K562 (cell line): ENCODE data around the gene MRPL19. TPM values are rescaled to one million over a fixed set of nuclear protein-coding genes. Genes with fewer than 3 reads are reported as not detected.
A peak's percentile ranks its signal among the peaks of the same experiment; 100 is the strongest.

Experiments used
- ATAC-seq: fragments of 200-7000 bp; cut with Tn5 transposase; 3 replicates; pipeline ENCODE4 v1.9.1; 2020; ENCODE audit warnings: moderate library complexity
- BruUV-seq: library from RNA; stranded (reverse); fragments of 400-500 nt; replicated peaks from 2 replicates; lab custom pipeline; 2021; lab: Mats Ljungman, UMichigan
- CTCF ChIA-PET: fragments of 300-600 bp; formaldehyde crosslinking; extraction: SDS; loops from one replicate; lab custom pipeline; 2021; ENCODE audit warnings: low intra/inter-chr PET ratio; lab: Yijun Ruan, JAX
- POLR2A ChIA-PET: fragments of 300-600, 350-650 bp; sonication (Branson Sonifier 250); formaldehyde crosslinking; extraction: SDS; loops from one replicate; lab custom pipeline; 2021; ENCODE audit warnings: antibody characterized with exemption, inconsistent platforms; lab: Yijun Ruan, JAX
- DNase-seq, 4 experiments: peaks; one replicate each; pipeline versions ENCODE4 v3.0.0 to v3.0.0-alpha.2; 2011 to 2018; ENCODE audit warnings: low spot score in 3 of 4, mixed read lengths in 3 of 4; ENCODE audit errors: extremely low read depth in 1 of 4
- FAIRE-seq: peaks from 2 replicates; lab custom pipeline; 2011; peaks lifted over from hg19 to GRCh38; lab: Jason Lieb, UNC
- H2AFZ ChIP-seq: 2 replicates; pipeline ENCODE4 v1.6.0; 2011; ENCODE audit warnings: low read depth, low read length, control low read depth, inconsistent platforms
- H3K27ac ChIP-seq: fragments of 200-600 bp; 3 replicates; pipeline ENCODE4 v1.8.0; 2011; ENCODE audit warnings: low read depth, mild to moderate bottlenecking, control low read depth, inconsistent platforms, low read length, moderate library complexity, mixed read lengths; ENCODE audit errors: extremely low read depth
- H3K27me3 ChIP-seq, 2 experiments: fragments of 300-600 bp in 1 of 2; 2 replicates in 1 of 2; 3 replicates in 1 of 2; pipeline versions ENCODE4 v1.6.0 to v1.8.0; 2011; ENCODE audit warnings: inconsistent platforms in 2 of 2, low read length in 2 of 2, mild to moderate bottlenecking in 1 of 2, mixed read lengths in 1 of 2, moderate library complexity in 1 of 2; ENCODE audit not compliant: control insufficient read depth in 2 of 2, insufficient read depth in 2 of 2
- H3K36me3 ChIP-seq: fragments of 300-600 bp; 3 replicates; pipeline ENCODE4 v1.8.0; 2011; ENCODE audit warnings: mild to moderate bottlenecking, low read length, inconsistent platforms; ENCODE audit not compliant: control insufficient read depth, insufficient read depth
- H3K4me1 ChIP-seq, 2 experiments: fragments of 200-600 bp in 1 of 2; replicated peaks in 1 of 2; 2 replicates in 1 of 2; 3 replicates in 1 of 2; pipeline versions ENCODE4 v1.5.1 to v1.8.0; 2011; ENCODE audit warnings: inconsistent platforms in 2 of 2, low read length in 2 of 2, mild to moderate bottlenecking in 1 of 2, mixed read lengths in 1 of 2, moderate library complexity in 1 of 2; ENCODE audit not compliant: control insufficient read depth in 2 of 2, insufficient read depth in 2 of 2
- H3K4me2 ChIP-seq: 2 replicates; pipeline ENCODE4 v1.6.1; 2011; ENCODE audit warnings: low read length, control low read depth, inconsistent platforms, mixed read lengths; ENCODE audit not compliant: insufficient read depth
- H3K4me3 ChIP-seq: fragments of 200-600 bp; sonication (generic), shearing (Covaris generic); 2 replicates; pipeline ENCODE4 v1.5.1; 2016; ENCODE audit warnings: control low read depth, inconsistent platforms
- H3K79me2 ChIP-seq: fragments of 200-600 bp; 3 replicates; pipeline ENCODE4 v1.8.0; 2011; ENCODE audit warnings: low read length, inconsistent platforms; ENCODE audit not compliant: control insufficient read depth, insufficient read depth
- H3K9ac ChIP-seq, 2 experiments: 2 replicates each; pipeline versions ENCODE4 v1.6.0 to v1.6.1; 2011; ENCODE audit warnings: low read depth in 2 of 2, low read length in 2 of 2, control low read depth in 1 of 2, inconsistent platforms in 1 of 2, mild to moderate bottlenecking in 1 of 2, mixed read lengths in 1 of 2; ENCODE audit not compliant: insufficient read depth in 1 of 2
- H3K9me1 ChIP-seq: one replicate; pipeline ENCODE4 v1.6.0; 2011; ENCODE audit warnings: inconsistent platforms, mild to moderate bottlenecking, low read length, moderate library complexity; ENCODE audit not compliant: control insufficient read depth, insufficient read depth
- H3K9me3 ChIP-seq: replicated peaks from 2 replicates; pipeline ENCODE4 v1.5.1; 2011; ENCODE audit warnings: low read depth, low read length, inconsistent platforms; ENCODE audit not compliant: control insufficient read depth, insufficient read depth
- H4K20me1 ChIP-seq: replicated peaks from 2 replicates; pipeline ENCODE4 v1.6.1; 2011; ENCODE audit warnings: low read length, inconsistent platforms, mixed read lengths; ENCODE audit not compliant: control insufficient read depth, insufficient read depth
- ATF1 ChIP-seq, 2 experiments: fragments of 450-650 bp in 1 of 2; IDR thresholded peaks; 2 replicates each; pipeline ENCODE4 v1.6.1; 2016; ENCODE audit warnings: missing compliant biosample characterization in 1 of 2, missing genetic modification characterization in 1 of 2
- CEBPB ChIP-seq: fragments of 450-650 bp; IDR thresholded peaks from 2 replicates; pipeline ENCODE4 v1.6.1; 2016; ENCODE audit warnings: missing genetic modification characterization, missing compliant biosample characterization
- CEBPG ChIP-seq, 3 experiments: fragments of 200-800 bp in 1 of 3; sonication (Bioruptor generic) in 1 of 3; sonication (generic) in 1 of 3; formaldehyde crosslinking in 1 of 3; IDR thresholded peaks in 2 of 3; conservative IDR thresholded peaks in 1 of 3; 2 replicates each; pipeline versions ENCODE4 v1.6.1 to v1.8.0; 2016 to 2022; ENCODE audit warnings: missing compliant biosample characterization in 2 of 3, missing genetic modification characterization in 2 of 3, mild to moderate bottlenecking in 1 of 3, missing genetic modification reagents in 1 of 3
- CHAMP1 ChIP-seq: fragments of 450-650 bp; IDR thresholded peaks from 2 replicates; pipeline ENCODE4 v1.6.1; 2016; ENCODE audit warnings: mild to moderate bottlenecking
- DLX4 ChIP-seq: fragments of 250-450 bp; sonication (Bioruptor Pico); IDR thresholded peaks from 2 replicates; pipeline ENCODE4 v1.6.1; 2021; ENCODE audit warnings: mild to moderate bottlenecking
- KLF10 ChIP-seq: fragments of 250-450 bp; sonication (Bioruptor Pico); IDR thresholded peaks from 2 replicates; pipeline ENCODE4 v1.6.1; 2021; ENCODE audit warnings: matching md5 sums
- NR2F6 ChIP-seq: fragments of 450-650 bp; formaldehyde crosslinking; IDR thresholded peaks from 2 replicates; pipeline ENCODE4 v1.4.0; 2020; ENCODE audit warnings: mild to moderate bottlenecking
- TAF7 ChIP-seq: fragments of 450-650 bp; IDR thresholded peaks from 2 replicates; pipeline ENCODE4 v1.6.1; 2016; ENCODE audit warnings: missing genetic modification characterization, missing compliant biosample characterization
- TAF9B ChIP-seq: fragments of 450-650 bp; IDR thresholded peaks from 2 replicates; pipeline ENCODE4 v1.6.1; 2018; ENCODE audit warnings: mild to moderate bottlenecking; ENCODE audit not compliant: partially characterized antibody
- ZNF239 ChIP-seq: fragments of 250-450 bp; sonication (Bioruptor Pico); IDR thresholded peaks from 2 replicates; pipeline ENCODE4 v1.4.0; 2020; ENCODE audit warnings: mild to moderate bottlenecking
- WGBS: fragments of 100-300 bp; shearing (Covaris generic); methylation state at CpG from one replicate; pipeline ENCODE4 v1.1.6; 2016; ENCODE audit warnings: low coverage, mixed read lengths; ENCODE audit not compliant: insufficient coverage; ENCODE audit errors: missing lambda C conversion rate; 5-methylcytosine and 5-hydroxymethylcytosine counted together
- in situ Hi-C: fragments of 300-500 bp; cut with MboI; formaldehyde crosslinking; loops from 4 replicates; pipeline ENCODE4 v1.15.0; 2018; ENCODE audit warnings: inconsistent platforms, mixed read lengths
- intact Hi-C: fragments of 100-400 bp; cut with micrococcal nuclease; formaldehyde crosslinking; loops from 2 replicates; pipeline ENCODE4 v1.14.2; 2022
- polyA plus RNA-seq, 8 experiments: library from polyadenylated mRNA; depleted of rRNA in 4 of 8; stranded (reverse) in 5 of 8; unstranded in 3 of 8; fragments of >200 nt; fragmentation: Nextera tagmentation in 2 of 8; fragmentation: Illumina TruSeq in 1 of 8; extraction: Ambion mirVana in 2 of 8; extraction: Trizol in 1 of 8; gene quantifications; 2 replicates each; pipeline versions ENCODE4 v1.2.1 to v1.2.3, GENCODE V29; 2011 to 2014; ENCODE audit warnings: inconsistent platforms in 1 of 8, missing spikeins in 1 of 8
- total RNA-seq, 7 experiments: library from RNA; depleted of rRNA in 6 of 7; stranded (reverse); fragments of >200 nt in 6 of 7; fragmentation: Illumina TruSeq in 2 of 7; extraction: Trizol in 2 of 7; gene quantifications; 2 replicates each; pipeline versions ENCODE4 v1.2.1 to v1.2.3, GENCODE V29; 2011 to 2021; ENCODE audit warnings: low replicate concordance in 1 of 7

MRPL19 gene
- total and polyA plus RNA-seq, 9 of the 15 experiments (the other 6 are each of a cell fraction or from before 2014, with no cell fraction given): 9.7 to 65.9 (median 56.1) TPM

- no peak for FAIRE-seq
- no peak for DNase-seq
- H3K36me3 ChIP-seq: peaks cover 87% of the 10 kb centered on the region
- H4K20me1 ChIP-seq: no peaks in the 10 kb centered on the region
- no peaks in the 10 kb centered on the region for H3K27me3 ChIP-seq
- no peak overlapping the region for H3K4me3 ChIP-seq
- in situ Hi-C loops: no loop called here
- TF ChIP-seq CEBPB (tag) (peak; percentile 40; the same call in 1 of the 2 replicates), ZNF239 (CRISPR knock-in tag) (no peak), CEBPG (CRISPR knock-in tag; IDR thresholded peaks at IDR 0.05) (no peak), CEBPG (tag; conservative IDR thresholded peaks at IDR 0.05 in 1 of 2, IDR thresholded peaks at IDR 0.05 in 1 of 2) (peak; percentile 11 to 61; a peak in 2 of 4 replicates)
- TF ChIP-seq, all 486 proteins: peak for 2
- no peak overlapping the region for H3K4me2 ChIP-seq
- no peak overlapping the region for H2AFZ ChIP-seq
- ChIA-PET POLR2A (interaction anchor here (0.6 to 2.1 kb wide), 3 partner anchors 9 to 56 kb away, joined by 3 to 6 read pairs (median 3); no protein-coding TSS in a partner anchor), CTCF (no interaction called here)
- no peaks in the 10 kb centered on the region for H3K4me1 ChIP-seq
- peaks cover 2% of the 10 kb centered on the region; the same call in 1 of the 3 replicates for H3K79me2 ChIP-seq
- no peaks in the 10 kb centered on the region for H3K9me3 ChIP-seq
- no peaks in the 10 kb centered on the region for H3K9me1 ChIP-seq
- ATAC-seq: no peak
- no TSS peak for BruUV-seq
- H3K9ac ChIP-seq: no peak overlapping the region
- intact Hi-C loops: no loop called here
- H3K27ac ChIP-seq: no peak overlapping the region
Observed at GRCh38 chr2:75657798-75658197, 11.2 kb downstream of the MRPL19 start.

- no peak for ATAC-seq
- TF ChIP-seq CHAMP1 (no peak), ATF1 (CRISPR knock-in tag; IDR thresholded peaks at IDR 0.05) (no peak), ATF1 (tag; IDR thresholded peaks at IDR 0.05) (no peak), KLF10 (CRISPR knock-in tag) (no peak), DLX4 (no peak), NR2F6 (no peak), TAF9B (no peak), TAF7 (no peak)
- Histone ChIP-seq H4K20me1 (no peaks in the 10 kb centered on the region), H3K9me3 (no peaks in the 10 kb centered on the region), H3K27me3 (no peaks in the 10 kb centered on the region), H3K9me1 (no peaks in the 10 kb centered on the region), H3K4me1 (no peaks in the 10 kb centered on the region), H3K4me3 (no peak overlapping the region), H3K79me2 (no peaks in the 10 kb centered on the region), H3K27ac (no peak overlapping the region), H3K4me2 (no peak overlapping the region), H3K9ac (no peak overlapping the region), H2AFZ (no peak overlapping the region), H3K36me3 (peaks cover 77% of the 10 kb centered on the region)
- in situ Hi-C loops: no loop called here
- intact Hi-C loops: no loop called here
- CTCF ChIA-PET: no interaction called here
- WGBS: 76% methylated on average over 6 of the region's 6 CpGs
- FAIRE-seq: no peak
- BruUV-seq: no TSS peak
- POLR2A ChIA-PET: interaction anchor here (1.5 to 2.0 kb wide), 2 partner anchors 10 to 14 kb away, joined by 3 to 6 read pairs; no protein-coding TSS in a partner anchor
- no peak for DNase-seq
Observed at GRCh38 chr2:75666911-75667310, 20.3 kb downstream of the MRPL19 start.
